ENCODE results near the gene CENPVL3. TPM values are rescaled to one million over a fixed set of nuclear protein-coding genes. Genes with fewer than 3 reads are reported as not detected.

Gene CENPVL3
- total RNA-seq, 2 donors from 2014 or later, result 2.4 to 3.5 TPM

- Mint-ChIP-seq H3K27me3 (ENCODE audit: insufficient read depth) (no peaks in the 10 kb centered on the region), H3K4me3 (no peak overlapping the region), H3K27ac (no peak overlapping the region), H3K9me3 (peaks cover 39% of the 10 kb centered on the region), H3K36me3 (ENCODE audit: low read depth) (no peaks in the 10 kb centered on the region), H3K4me1 (no peaks in the 10 kb centered on the region)
- no peak overlapping the region for H3K27ac ChIP-seq (ENCODE audit: low read depth, low read length)
- 67% methylated on average over 2 of the region's 3 CpGs; no CpG with 5 or more reads in 1 of the 2 experiments for WGBS, 2 experiments (ENCODE audit: insufficient coverage in 1 of 2, insufficient read length in 1 of 2)
- DNase-seq, result no peak
- H3K4me3 ChIP-seq (ENCODE audit: low read length), result no peak overlapping the region
- no peaks in the 10 kb centered on the region for H3K27me3 ChIP-seq (ENCODE audit: control insufficient read depth, insufficient read depth, low read length, poor library complexity, severe bottlenecking)
- no peak overlapping the region for H3K9ac ChIP-seq (ENCODE audit: extremely low read depth, low read length, poor library complexity, severe bottlenecking)
- H3K9me3 ChIP-seq (ENCODE audit: control insufficient read depth, low read length), result no peaks in the 10 kb centered on the region
- H3K36me3 ChIP-seq (ENCODE audit: control insufficient read depth, insufficient read depth, low read length), result no peaks in the 10 kb centered on the region
- no peak for TF ChIP-seq CTCF (conservative IDR thresholded peaks at IDR 0.05)
- no peaks in the 10 kb centered on the region for H3K4me1 ChIP-seq (ENCODE audit: control insufficient read depth, insufficient read depth, low read length)
Measured at GRCh38 chrX:51568586-51568985, 50.1 kb downstream of the CENPVL3 start.

Other genes with a start within 250 kb of the CENPVL3 start
- gene NUDT11, start 122.3 kb downstream of the CENPVL3 start, total RNA-seq, result 10 to 100 TPM; 13.9 to 14.5 TPM
- gene CENPVL2, start 63.9 kb upstream of the CENPVL3 start, total RNA-seq, result under 1 TPM; 0.53 to 0.64 TPM
- gene CENPVL1, start 91.6 kb upstream of the CENPVL3 start, total RNA-seq, result under 1 TPM; 0.53 to 0.64 TPM
- 10 to 100 TPM; 21.3 to 22.5 TPM for gene GSPT2, start 124.5 kb upstream of the CENPVL3 start, total RNA-seq